PC-3 (cell line): ENCODE results near the gene ATP6V0E1. TPM values are rescaled to one million over a fixed set of nuclear protein-coding genes. Genes with fewer than 3 reads are reported as not detected.

Experiments used
- ATAC-seq: fragments of 200-7000 bp; cut with Tn5 transposase; 2 replicates; pipeline ENCODE4 v1.9.1; 2020; ENCODE audit warnings: mild to moderate bottlenecking, moderate library complexity
- BruUV-seq: library from RNA; stranded (reverse); fragments of 400-500 nt; replicated peaks from 2 replicates; lab custom pipeline; 2021; lab: Mats Ljungman, UMichigan
- CTCF ChIA-PET: fragments of 300-600 bp; sonication (Branson Sonifier 250); formaldehyde crosslinking; loops from one replicate; lab custom pipeline; 2022; ENCODE audit warnings: antibody characterized with exemption; lab: Charles Lee
- POLR2A ChIA-PET: fragments of 300-600 bp; sonication (Branson Sonifier 250); formaldehyde crosslinking; loops from one replicate; lab custom pipeline; 2022; ENCODE audit warnings: antibody characterized with exemption; ENCODE audit not compliant: unreplicated experiment; lab: Charles Lee
- DNase-seq: peaks from one replicate; pipeline ENCODE4 v3.0.0-alpha.2; 2015
- H2AFZ ChIP-seq: fragments of 300-600 bp; sonication (generic); 2 replicates; pipeline ENCODE4 v1.6.0; 2016; ENCODE audit warnings: antibody characterized with exemption, low read length
- H3F3A ChIP-seq: fragments of 300-600 bp; sonication (generic); one replicate; pipeline ENCODE4 v1.6.0; 2017; ENCODE audit warnings: antibody characterized with exemption, low read length, control low read depth, mild to moderate bottlenecking; ENCODE audit not compliant: unreplicated experiment
- H3K27ac ChIP-seq: fragments of 300-600 bp; sonication (generic); 2 replicates; pipeline ENCODE4 v1.5.1; 2016; ENCODE audit warnings: mild to moderate bottlenecking, low read length
- H3K27me3 ChIP-seq: fragments of 300-600 bp; sonication (generic); 2 replicates; pipeline ENCODE4 v1.6.1; 2016; ENCODE audit warnings: low read length, mixed read lengths
- H3K36me3 ChIP-seq: fragments of 300-600 bp; sonication (generic); 2 replicates; pipeline ENCODE4 v1.6.1; 2016; ENCODE audit warnings: low read depth, mixed run types, low read length, mixed read lengths
- H3K4me1 ChIP-seq: fragments of 300-600 bp; sonication (generic); 2 replicates; pipeline ENCODE4 v1.5.1; 2016; ENCODE audit warnings: low read length; ENCODE audit not compliant: insufficient read depth
- H3K4me2 ChIP-seq: fragments of 300-600 bp; sonication (generic); 2 replicates; pipeline ENCODE4 v1.6.0; 2016; ENCODE audit warnings: low read length
- H3K4me3 ChIP-seq: fragments of 300-600 bp; sonication (generic); 2 replicates; pipeline ENCODE4 v1.5.1; 2016; ENCODE audit warnings: mild to moderate bottlenecking, low read length, mixed read lengths
- H3K79me2 ChIP-seq: fragments of 300-600 bp; sonication (generic); 2 replicates; pipeline ENCODE4 v1.6.1; 2017; ENCODE audit warnings: low read length, mixed read lengths
- H3K9ac ChIP-seq: fragments of 300-600 bp; sonication (generic); 2 replicates; pipeline ENCODE4 v1.6.0; 2016; ENCODE audit warnings: mild to moderate bottlenecking, low read length
- H3K9me2 ChIP-seq: fragments of 300-600 bp; sonication (generic); replicated peaks from 2 replicates; pipeline ENCODE4 v1.6.1; 2016; ENCODE audit warnings: mixed run types, low read length, mixed read lengths
- H3K9me3 ChIP-seq: fragments of 300-600 bp; sonication (generic); 2 replicates; pipeline ENCODE4 v1.6.1; 2016; ENCODE audit warnings: low read length, mixed read lengths
- H4K20me1 ChIP-seq: fragments of 300-600 bp; sonication (generic); 2 replicates; pipeline ENCODE4 v1.6.1; 2016; ENCODE audit warnings: low read length, mixed read lengths
- CTCF ChIP-seq: fragments of 300-600 bp; sonication (generic); conservative IDR thresholded peaks from 2 replicates; pipeline ENCODE4 v1.5.1; 2017; ENCODE audit warnings: antibody characterized with exemption, low read depth, mild to moderate bottlenecking, low read length
- EZH2 ChIP-seq: fragments of 300-600 bp; sonication (generic); IDR thresholded peaks from one replicate; pipeline ENCODE4 v1.6.1; 2017; ENCODE audit warnings: antibody characterized with exemption, mild to moderate bottlenecking, low read length; ENCODE audit not compliant: unreplicated experiment
- EZH2phosphoT487 ChIP-seq: fragments of 300-600 bp; sonication (generic); IDR thresholded peaks from 2 replicates; pipeline ENCODE4 v1.6.1; 2018; ENCODE audit warnings: mild to moderate bottlenecking, antibody characterized with exemption, low read length, borderline replicate concordance
- intact Hi-C: fragments of 100-400 bp; cut with micrococcal nuclease; formaldehyde crosslinking; loops from 2 replicates; pipeline ENCODE4 v1.9.0; 2023
- total RNA-seq: library from RNA; depleted of rRNA; stranded (reverse); fragments of >200 nt; gene quantifications from 2 replicates; pipeline ENCODE4 v1.2.3, GENCODE V29; 2014

The ATP6V0E1 gene
- total RNA-seq, 1 experiment from 2014 or later: 154 TPM

- POLR2A ChIA-PET: no interaction called here
- Histone ChIP-seq H3K4me3 (no peak overlapping the region), H3K9me2 (no peaks in the 10 kb centered on the region), H2AFZ (no peak overlapping the region), H4K20me1 (peaks cover 5% of the 10 kb centered on the region; the same call in 1 of the 2 replicates), H3K27me3 (no peaks in the 10 kb centered on the region), H3F3A (no peaks in the 10 kb centered on the region), H3K9me3 (no peaks in the 10 kb centered on the region), H3K36me3 (peaks cover 10% of the 10 kb centered on the region), H3K27ac (no peak overlapping the region), H3K9ac (no peak overlapping the region), H3K79me2 (peaks cover 96% of the 10 kb centered on the region), H3K4me2 (no peak overlapping the region), H3K4me1 (no peaks in the 10 kb centered on the region)
- no TSS peak for BruUV-seq
- ATAC-seq (no peak), DNase-seq (no peak)
- intact Hi-C loops: no loop called here
- CTCF ChIA-PET: no interaction called here
- TF ChIP-seq CTCF: no peak
Observed at GRCh38 chr5:173001229-173001841, 17.8 kb downstream of the ATP6V0E1 start.

GRCh38 chr5:173003360-173003759 lies 19.8 kb downstream of the ATP6V0E1 start:
- Histone ChIP-seq H3K4me1 (no peaks in the 10 kb centered on the region), H3K79me2 (peaks cover 100% of the 10 kb centered on the region), H4K20me1 (peaks cover 5% of the 10 kb centered on the region; the same call in 1 of the 2 replicates), H2AFZ (no peak overlapping the region), H3K9me3 (no peaks in the 10 kb centered on the region), H3K9me2 (no peaks in the 10 kb centered on the region), H3K27me3 (no peaks in the 10 kb centered on the region), H3K9ac (no peak overlapping the region), H3F3A (no peaks in the 10 kb centered on the region), H3K4me3 (no peak overlapping the region), H3K4me2 (no peak overlapping the region), H3K27ac (no peak overlapping the region), H3K36me3 (peaks cover 2% of the 10 kb centered on the region; the same call in 1 of the 2 replicates)
- ChIA-PET POLR2A (no interaction called here), CTCF (no interaction called here)
- TF ChIP-seq CTCF (no peak), EZH2phosphoT487 (no peak), EZH2 (no peak)
- ATAC-seq (no peak), DNase-seq (no peak)
- intact Hi-C loops: no loop called here
- no TSS peak for BruUV-seq

DNA sequence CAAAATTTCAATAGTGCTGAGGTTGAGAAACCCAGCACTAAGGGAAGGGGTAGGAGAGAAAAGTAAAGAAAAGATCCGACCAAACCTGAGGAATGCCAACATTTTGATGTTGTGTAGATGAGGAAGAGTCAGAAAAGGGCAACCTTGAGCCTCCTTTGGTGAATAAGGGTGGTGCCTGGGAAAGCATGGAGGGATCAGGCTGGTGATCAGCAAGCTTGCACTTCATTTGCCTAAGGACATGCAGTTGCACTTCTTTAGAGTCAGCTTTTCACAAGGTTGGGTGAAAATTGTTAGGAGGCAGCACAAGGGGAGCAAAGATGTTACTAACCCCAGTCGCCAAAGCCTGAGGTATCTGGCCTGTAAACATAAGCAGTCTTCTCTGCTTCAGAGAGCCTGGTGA lies 20.4 kb downstream of the ATP6V0E1 start:
- no peaks in the 10 kb centered on the region for H3F3A ChIP-seq
- no peaks in the 10 kb centered on the region for H3K9me2 ChIP-seq
- ATAC-seq (no peak), DNase-seq (no peak)
- no peaks in the 10 kb centered on the region for H3K4me1 ChIP-seq
- BruUV-seq: no TSS peak
- H2AFZ ChIP-seq: no peak overlapping the region
- H3K9me3 ChIP-seq: no peaks in the 10 kb centered on the region
- no peaks in the 10 kb centered on the region for H3K27me3 ChIP-seq
- H3K9ac ChIP-seq: no peak overlapping the region
- ChIA-PET POLR2A (no interaction called here), CTCF (no interaction called here)
- H3K79me2 ChIP-seq: peaks cover 96% of the 10 kb centered on the region
- TF ChIP-seq CTCF (no peak), EZH2 (no peak), EZH2phosphoT487 (no peak)
- intact Hi-C loops: no loop called here
- peaks cover 5% of the 10 kb centered on the region; the same call in 1 of the 2 replicates for H4K20me1 ChIP-seq
- H3K4me2 ChIP-seq: no peak overlapping the region
- H3K4me3 ChIP-seq: no peak overlapping the region
- H3K36me3 ChIP-seq: peaks cover 2% of the 10 kb centered on the region; the same call in 1 of the 2 replicates
- no peak overlapping the region for H3K27ac ChIP-seq
